ENCODE results near the gene GPANK1.

GRCh38 chr6:31632279-31632946 lies 32.4 kb downstream of the GPANK1 start:
- no peak for TF ChIP-seq CTCF (IDR thresholded peaks at IDR 0.05)
- no peak for TF ChIP-seq POLR2A (IDR thresholded peaks at IDR 0.05)

Data from ovary (tissue), 3 donors.